Chondrocyte (in vitro differentiated cells): ENCODE measurements around the gene CAPN15. TPM values are rescaled to one million over a fixed set of nuclear protein-coding genes. Genes with fewer than 3 reads are reported as not detected.

Experiments used
- DNase-seq: peaks from one replicate; pipeline ENCODE4 v3.0.0; 2021; ENCODE audit warnings: mixed read lengths, low spot score
- H3K27ac Mint-ChIP-seq: one replicate; pipeline ENCODE4 v1.8.0; 2021; ENCODE audit warnings: mild to moderate bottlenecking, moderate library complexity, mixed read lengths; ENCODE audit not compliant: unreplicated experiment
- H3K27me3 Mint-ChIP-seq: 2 replicates; pipeline ENCODE4 v1.8.0; 2021; ENCODE audit warnings: low read depth, mixed read lengths
- H3K36me3 Mint-ChIP-seq: 2 replicates; pipeline ENCODE4 v1.8.0; 2021; ENCODE audit warnings: low read depth, mixed read lengths
- H3K4me1 Mint-ChIP-seq: 2 replicates; pipeline ENCODE4 v1.8.0; 2021; ENCODE audit warnings: low read depth, mild to moderate bottlenecking, mixed read lengths
- H3K4me3 Mint-ChIP-seq: one replicate; pipeline ENCODE4 v1.8.0; 2021; ENCODE audit warnings: mild to moderate bottlenecking, moderate library complexity, mixed read lengths; ENCODE audit not compliant: unreplicated experiment
- H3K9me3 Mint-ChIP-seq: 2 replicates; pipeline ENCODE4 v1.8.0; 2021; ENCODE audit warnings: low read depth, mixed read lengths
- CTCF ChIP-seq: fragments of 200-600 bp; sonication (generic); IDR thresholded peaks from 2 replicates; pipeline ENCODE4 v1.5.0; 2021; ENCODE audit warnings: antibody characterized with exemption, mild to moderate bottlenecking, moderate library complexity
- total RNA-seq: library from RNA; stranded (reverse); gene quantifications from 3 replicates; pipeline ENCODE4 v1.2.1, GENCODE V29; 2021

CAPN15 gene
- total RNA-seq, 1 donor from 2014 or later: 28.8 TPM

- Mint-ChIP-seq H3K4me3 (no peak overlapping the region), H3K36me3 (peaks cover 1% of the 10 kb centered on the region), H3K4me1 (peaks cover 3% of the 10 kb centered on the region), H3K27me3 (peaks cover 11% of the 10 kb centered on the region), H3K9me3 (no peaks in the 10 kb centered on the region), H3K27ac (no peak overlapping the region)
- no peak for DNase-seq
- no peak for TF ChIP-seq CTCF
Observed at GRCh38 chr16:559021-559380, 31.5 kb downstream of the CAPN15 start.

GRCh38 chr16:559411-560203 lies 32.1 kb downstream of the CAPN15 start:
- DNase-seq: no peak
- Mint-ChIP-seq H3K27ac (no peak overlapping the region), H3K36me3 (no peaks in the 10 kb centered on the region), H3K27me3 (peaks cover 11% of the 10 kb centered on the region), H3K4me1 (no peaks in the 10 kb centered on the region), H3K4me3 (no peak overlapping the region), H3K9me3 (no peaks in the 10 kb centered on the region)
- TF ChIP-seq CTCF: no peak

GRCh38 chr16:560204-560700 lies 32.7 kb downstream of the CAPN15 start, which contains the start of gene PRR35:
Gene PRR35, plus strand, starts transcription at chr16:560394. Its CDS starts 2,901 bp downstream, at chr16:563295.
- Mint-ChIP-seq H3K27me3 (peaks cover 11% of the 10 kb centered on the region), H3K9me3 (no peaks in the 10 kb centered on the region), H3K36me3 (no peaks in the 10 kb centered on the region), H3K4me3 (no peak within 1 kb of the TSS), H3K27ac (no peak within 1 kb of the TSS), H3K4me1 (no peaks in the 10 kb centered on the region)
- no peak for TF ChIP-seq CTCF
- DNase-seq: no peak

- Mint-ChIP-seq H3K4me1 (no peaks in the 10 kb centered on the region), H3K9me3 (no peaks in the 10 kb centered on the region), H3K27me3 (peaks cover 11% of the 10 kb centered on the region), H3K27ac (no peak overlapping the region), H3K36me3 (no peaks in the 10 kb centered on the region), H3K4me3 (no peak overlapping the region)
- DNase-seq: no peak
- no peak for TF ChIP-seq CTCF
Observed at GRCh38 chr16:560701-561412, 33.3 kb downstream of the CAPN15 start.

- Mint-ChIP-seq H3K4me1 (no peaks in the 10 kb centered on the region), H3K27ac (no peak overlapping the region), H3K36me3 (no peaks in the 10 kb centered on the region), H3K4me3 (no peak overlapping the region), H3K9me3 (no peaks in the 10 kb centered on the region), H3K27me3 (peaks cover 11% of the 10 kb centered on the region)
- no peak for TF ChIP-seq CTCF
- no peak for DNase-seq
Observed at GRCh38 chr16:561413-561794, 33.9 kb downstream of the CAPN15 start.
